Lower leg skin (tissue), 3 donors: ENCODE results near the gene ROPN1B.

ENCODE experiments used
- POLR2A ChIP-seq, 2 donors: fragments of 450-650 bp; IDR thresholded peaks; one replicate each; pipeline ENCODE4 v1.6.1; 2016 to 2017; ENCODE audit warnings: antibody characterized with exemption in 2 of 2, mild to moderate bottlenecking in 1 of 2, moderate library complexity in 1 of 2
- TF ChIP-seq, protein P1 (sequence below), 3 donors: fragments of 450-650 bp; IDR thresholded peaks; one replicate each; pipeline ENCODE4 v1.5.1; 2016; ENCODE audit warnings: antibody characterized with exemption in 3 of 3, mild to moderate bottlenecking in 3 of 3, moderate library complexity in 2 of 3

DNA sequence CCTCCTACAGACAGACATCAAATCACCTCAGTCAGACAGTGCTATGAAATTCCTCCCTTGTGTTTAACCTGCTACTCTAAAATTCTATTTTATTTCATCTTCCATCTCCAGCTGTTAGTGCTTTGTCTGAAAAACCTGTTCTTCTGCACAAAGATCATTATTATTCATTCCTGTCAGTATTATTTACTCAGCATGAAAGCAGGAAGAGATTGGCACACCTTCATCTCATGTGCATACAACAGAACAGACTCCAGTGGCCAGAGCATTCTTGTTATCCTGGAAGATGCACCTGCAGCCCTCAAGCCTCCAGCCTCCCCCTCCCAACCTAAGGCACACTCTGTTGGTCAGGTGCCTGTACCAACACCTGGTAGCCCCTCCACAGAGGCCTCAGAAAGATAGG is 1.8 kb upstream of the ROPN1B start:
- TF ChIP-seq, protein P1, sequence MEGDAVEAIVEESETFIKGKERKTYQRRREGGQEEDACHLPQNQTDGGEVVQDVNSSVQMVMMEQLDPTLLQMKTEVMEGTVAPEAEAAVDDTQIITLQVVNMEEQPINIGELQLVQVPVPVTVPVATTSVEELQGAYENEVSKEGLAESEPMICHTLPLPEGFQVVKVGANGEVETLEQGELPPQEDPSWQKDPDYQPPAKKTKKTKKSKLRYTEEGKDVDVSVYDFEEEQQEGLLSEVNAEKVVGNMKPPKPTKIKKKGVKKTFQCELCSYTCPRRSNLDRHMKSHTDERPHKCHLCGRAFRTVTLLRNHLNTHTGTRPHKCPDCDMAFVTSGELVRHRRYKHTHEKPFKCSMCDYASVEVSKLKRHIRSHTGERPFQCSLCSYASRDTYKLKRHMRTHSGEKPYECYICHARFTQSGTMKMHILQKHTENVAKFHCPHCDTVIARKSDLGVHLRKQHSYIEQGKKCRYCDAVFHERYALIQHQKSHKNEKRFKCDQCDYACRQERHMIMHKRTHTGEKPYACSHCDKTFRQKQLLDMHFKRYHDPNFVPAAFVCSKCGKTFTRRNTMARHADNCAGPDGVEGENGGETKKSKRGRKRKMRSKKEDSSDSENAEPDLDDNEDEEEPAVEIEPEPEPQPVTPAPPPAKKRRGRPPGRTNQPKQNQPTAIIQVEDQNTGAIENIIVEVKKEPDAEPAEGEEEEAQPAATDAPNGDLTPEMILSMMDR (IDR thresholded peaks at IDR 0.05): no peak
- no peak for TF ChIP-seq POLR2A (IDR thresholded peaks at IDR 0.05)
